ENCODE data around the gene MSL3B.

The MSL3B gene

DNA sequence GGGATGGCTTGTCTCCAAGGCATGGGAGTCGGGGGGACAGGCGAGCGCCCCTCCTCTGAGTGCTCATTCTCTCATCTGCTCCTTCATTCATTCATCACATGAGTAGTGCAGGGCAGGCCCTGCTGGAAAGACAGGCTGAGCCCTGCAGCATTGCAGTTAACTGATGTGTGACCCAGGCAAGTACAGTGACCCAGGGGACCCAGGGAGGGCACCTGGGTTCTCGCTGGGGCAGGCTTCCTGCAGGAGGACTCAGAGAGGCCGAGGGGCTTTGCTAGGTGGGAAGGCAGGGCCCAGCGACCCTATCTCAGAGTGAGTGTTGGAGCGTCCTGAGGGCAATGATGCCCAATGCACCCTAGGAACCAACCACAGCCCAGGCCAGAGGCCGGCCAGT is 44.5 kb downstream of the MSL3B start (continued):
- TF ChIP-seq NCOA6 (IDR thresholded peaks at IDR 0.05) (no peak), ZNF408 (CRISPR knock-in tag; IDR thresholded peaks at IDR 0.05; ENCODE audit: low read depth) (no peak), FOXK1 (CRISPR knock-in tag; IDR thresholded peaks at IDR 0.05; ENCODE audit: borderline replicate concordance) (no peak), CHD1 (IDR thresholded peaks at IDR 0.05; ENCODE audit: low read length) (no peak), ZNF311 (CRISPR knock-in tag; IDR thresholded peaks at IDR 0.05) (no peak), WHSC1 (IDR thresholded peaks at IDR 0.05; ENCODE audit: low read length) (no peak), SMAD4 (CRISPR knock-in tag; conservative IDR thresholded peaks at IDR 0.05) (no peak), TAL1 (IDR thresholded peaks at IDR 0.05) (no peak), RBBP5 (IDR thresholded peaks at IDR 0.05; ENCODE audit: borderline replicate concordance, insufficient read depth, low read length, poor library complexity, severe bottlenecking) (no peak)
- TF ChIP-seq, protein P1, sequence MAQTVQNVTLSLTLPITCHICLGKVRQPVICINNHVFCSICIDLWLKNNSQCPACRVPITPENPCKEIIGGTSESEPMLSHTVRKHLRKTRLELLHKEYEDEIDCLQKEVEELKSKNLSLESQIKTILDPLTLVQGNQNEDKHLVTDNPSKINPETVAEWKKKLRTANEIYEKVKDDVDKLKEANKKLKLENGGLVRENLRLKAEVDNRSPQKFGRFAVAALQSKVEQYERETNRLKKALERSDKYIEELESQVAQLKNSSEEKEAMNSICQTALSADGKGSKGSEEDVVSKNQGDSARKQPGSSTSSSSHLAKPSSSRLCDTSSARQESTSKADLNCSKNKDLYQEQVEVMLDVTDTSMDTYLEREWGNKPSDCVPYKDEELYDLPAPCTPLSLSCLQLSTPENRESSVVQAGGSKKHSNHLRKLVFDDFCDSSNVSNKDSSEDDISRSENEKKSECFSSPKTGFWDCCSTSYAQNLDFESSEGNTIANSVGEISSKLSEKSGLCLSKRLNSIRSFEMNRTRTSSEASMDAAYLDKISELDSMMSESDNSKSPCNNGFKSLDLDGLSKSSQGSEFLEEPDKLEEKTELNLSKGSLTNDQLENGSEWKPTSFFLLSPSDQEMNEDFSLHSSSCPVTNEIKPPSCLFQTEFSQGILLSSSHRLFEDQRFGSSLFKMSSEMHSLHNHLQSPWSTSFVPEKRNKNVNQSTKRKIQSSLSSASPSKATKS (CRISPR knock-in tag; IDR thresholded peaks at IDR 0.05), result no peak
- TF ChIP-seq, protein P2, sequence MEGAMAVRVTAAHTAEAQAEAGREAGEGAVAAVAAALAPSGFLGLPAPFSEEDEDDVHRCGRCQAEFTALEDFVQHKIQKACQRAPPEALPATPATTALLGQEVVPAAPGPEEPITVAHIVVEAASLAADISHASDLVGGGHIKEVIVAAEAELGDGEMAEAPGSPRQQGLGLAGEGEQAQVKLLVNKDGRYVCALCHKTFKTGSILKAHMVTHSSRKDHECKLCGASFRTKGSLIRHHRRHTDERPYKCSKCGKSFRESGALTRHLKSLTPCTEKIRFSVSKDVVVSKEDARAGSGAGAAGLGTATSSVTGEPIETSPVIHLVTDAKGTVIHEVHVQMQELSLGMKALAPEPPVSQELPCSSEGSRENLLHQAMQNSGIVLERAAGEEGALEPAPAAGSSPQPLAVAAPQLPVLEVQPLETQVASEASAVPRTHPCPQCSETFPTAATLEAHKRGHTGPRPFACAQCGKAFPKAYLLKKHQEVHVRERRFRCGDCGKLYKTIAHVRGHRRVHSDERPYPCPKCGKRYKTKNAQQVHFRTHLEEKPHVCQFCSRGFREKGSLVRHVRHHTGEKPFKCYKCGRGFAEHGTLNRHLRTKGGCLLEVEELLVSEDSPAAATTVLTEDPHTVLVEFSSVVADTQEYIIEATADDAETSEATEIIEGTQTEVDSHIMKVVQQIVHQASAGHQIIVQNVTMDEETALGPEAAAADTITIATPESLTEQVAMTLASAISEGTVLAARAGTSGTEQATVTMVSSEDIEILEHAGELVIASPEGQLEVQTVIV (CRISPR knock-in tag; IDR thresholded peaks at IDR 0.05; ENCODE audit: borderline replicate concordance), result no peak

Data from K562 (cell line).